GM12878 (cell line): ENCODE results near the gene PRR29. TPM values are rescaled to one million over a fixed set of nuclear protein-coding genes. Genes with fewer than 3 reads are reported as not detected.

Source experiments
- ATAC-seq: fragments of 200-7000 bp; cut with Tn5 transposase; 3 replicates; pipeline ENCODE4 v1.9.1; 2020; ENCODE audit warnings: mild to moderate bottlenecking, moderate library complexity
- BruUV-seq: library from RNA; stranded (reverse); fragments of 400-500 nt; replicated peaks from 2 replicates; lab custom pipeline; 2021; lab: Mats Ljungman, UMichigan
- CTCF ChIA-PET: fragments of 300-600 bp; sonication (Branson Sonifier 250); formaldehyde crosslinking; extraction: SDS; loops from one replicate; lab custom pipeline; 2021; ENCODE audit warnings: inconsistent platforms; lab: Yijun Ruan, JAX
- POLR2A ChIA-PET: fragments of 350-600 bp; formaldehyde crosslinking; extraction: SDS; loops from one replicate; lab custom pipeline; 2021; ENCODE audit warnings: inconsistent platforms; lab: Charles Lee
- RAD21 ChIA-PET: fragments of 300-600 bp; sonication (Branson Sonifier 250); formaldehyde crosslinking; loops from one replicate; lab custom pipeline; 2023; ENCODE audit warnings: antibody characterized with exemption; ENCODE audit not compliant: unreplicated experiment; lab: Charles Lee
- SMC1A ChIA-PET: fragments of 300-600 bp; sonication (Branson Sonifier 250); formaldehyde crosslinking; loops from one replicate; lab custom pipeline; 2023; ENCODE audit not compliant: unreplicated experiment, uncharacterized antibody; lab: Charles Lee
- DNase-seq: peaks from one replicate; pipeline ENCODE4 v3.0.0-alpha.2; 2011; ENCODE audit warnings: low read depth, low spot score
- FAIRE-seq: peaks from 3 replicates; lab custom pipeline; 2011; peaks lifted over from hg19 to GRCh38; lab: Jason Lieb, UNC
- H2AFZ ChIP-seq: 2 replicates; pipeline ENCODE4 v1.6.0; 2011; ENCODE audit warnings: low read depth, low read length, control low read depth; ENCODE audit not compliant: control insufficient read depth
- H3K27ac ChIP-seq: 2 replicates; pipeline ENCODE4 v1.5.1; 2011; ENCODE audit warnings: control low read depth; ENCODE audit not compliant: control insufficient read depth, insufficient read depth
- H3K27me3 ChIP-seq, 2 experiments: replicated peaks in 1 of 2; 2 replicates each; pipeline versions ENCODE4 v1.6.0 to v1.6.1; 2011; ENCODE audit warnings: low read length in 1 of 2; ENCODE audit not compliant: control insufficient read depth in 2 of 2, insufficient read depth in 2 of 2
- H3K36me3 ChIP-seq, 2 experiments: 2 replicates each; pipeline ENCODE4 v1.5.1; 2011; ENCODE audit warnings: low read length in 1 of 2; ENCODE audit not compliant: control insufficient read depth in 2 of 2, insufficient read depth in 2 of 2
- H3K4me1 ChIP-seq: 2 replicates; pipeline ENCODE4 v1.6.1; 2011; ENCODE audit warnings: mild to moderate bottlenecking, low read length, moderate library complexity, mixed read lengths; ENCODE audit not compliant: control insufficient read depth, insufficient read depth
- H3K4me2 ChIP-seq: 2 replicates; pipeline ENCODE4 v1.6.0; 2011; ENCODE audit warnings: control low read depth; ENCODE audit not compliant: control insufficient read depth, insufficient read depth
- H3K4me3 ChIP-seq: fragments of 200-600 bp; sonication (generic); 2 replicates; pipeline ENCODE4 v1.5.1; 2016
- H3K79me2 ChIP-seq: 2 replicates; pipeline ENCODE4 v1.6.0; 2011; ENCODE audit warnings: low read length; ENCODE audit not compliant: control insufficient read depth, insufficient read depth
- H3K9ac ChIP-seq: 2 replicates; pipeline ENCODE4 v1.8.0; 2011; ENCODE audit warnings: low read length, control low read depth, mixed read lengths; ENCODE audit not compliant: control insufficient read depth, insufficient read depth
- H3K9me3 ChIP-seq: replicated peaks from 3 replicates; pipeline ENCODE4 v1.5.1; 2011; ENCODE audit warnings: mild to moderate bottlenecking, low read length; ENCODE audit not compliant: control insufficient read depth, insufficient read depth
- H4K20me1 ChIP-seq: 2 replicates; pipeline ENCODE4 v1.6.0; 2011; ENCODE audit not compliant: control insufficient read depth, insufficient read depth
- BACH1 ChIP-seq: fragments of 450-650 bp; IDR thresholded peaks from 2 replicates; pipeline ENCODE4 v1.6.1; 2017; ENCODE audit warnings: mild to moderate bottlenecking, borderline replicate concordance
- BHLHE40 ChIP-seq, 2 experiments: fragments of 450-650 bp in 1 of 2; IDR thresholded peaks; 2 replicates each; pipeline ENCODE4 v1.6.1; 2011 to 2017; ENCODE audit warnings: low read depth in 2 of 2, borderline replicate concordance in 1 of 2, improper control_type of control experiment in 1 of 2, low read length in 1 of 2, mild to moderate bottlenecking in 1 of 2
- EP300 ChIP-seq, 2 experiments: fragments of 150-350 bp in 1 of 2; IDR thresholded peaks; 2 replicates each; pipeline ENCODE4 v1.6.1; 2011 to 2012; ENCODE audit warnings: low read depth in 2 of 2, low read length in 2 of 2, borderline replicate concordance in 1 of 2, improper control_type of control experiment in 1 of 2, inconsistent platforms in 1 of 2; ENCODE audit not compliant: control insufficient read depth in 1 of 2
- IKZF2 ChIP-seq, 2 experiments: fragments of 450-650 bp; IDR thresholded peaks; 2 replicates each; pipeline ENCODE4 v1.6.1; 2017; ENCODE audit warnings: mild to moderate bottlenecking in 2 of 2, moderate library complexity in 2 of 2
- POLR2AphosphoS5 ChIP-seq: IDR thresholded peaks from 2 replicates; pipeline ENCODE4 v1.6.1; 2011; ENCODE audit warnings: mild to moderate bottlenecking, low read length, inconsistent platforms
- SIX5 ChIP-seq: IDR thresholded peaks from 2 replicates; pipeline ENCODE4 v1.6.1; 2011; ENCODE audit warnings: mild to moderate bottlenecking, low read depth, low read length, moderate library complexity; ENCODE audit not compliant: severe bottlenecking
- SMARCA5 ChIP-seq: fragments of 450-650 bp; IDR thresholded peaks from 2 replicates; pipeline ENCODE4 v1.6.1; 2017; ENCODE audit warnings: mild to moderate bottlenecking
- TBL1XR1 ChIP-seq: IDR thresholded peaks from 2 replicates; pipeline ENCODE4 v1.6.1; 2012; ENCODE audit warnings: low read depth, low read length, improper control_type of control experiment
- TCF3 ChIP-seq: IDR thresholded peaks from 2 replicates; pipeline ENCODE4 v1.6.1; 2012; ENCODE audit warnings: low read depth, mild to moderate bottlenecking, low read length, borderline replicate concordance; ENCODE audit not compliant: insufficient read depth
- WRNIP1 ChIP-seq: IDR thresholded peaks from 2 replicates; pipeline ENCODE4 v1.6.1; 2011; ENCODE audit warnings: low read depth, low read length, improper control_type of control experiment, borderline replicate concordance
- WGBS: methylation state at CpG from one replicate; pipeline ENCODE4 v1.1.6; 2016; ENCODE audit warnings: low lambda C conversion rate; ENCODE audit not compliant: insufficient replicate concordance, insufficient coverage; ENCODE audit errors: missing lambda C conversion rate; 5-methylcytosine and 5-hydroxymethylcytosine counted together
- in situ Hi-C: fragments of 300-500 bp; cut with MboI; formaldehyde crosslinking; loops from 9 replicates; pipeline ENCODE4 v1.14.3; 2018; ENCODE audit warnings: mixed read lengths
- intact Hi-C: fragments of 100-400 bp; cut with micrococcal nuclease; formaldehyde crosslinking; loops from one replicate; pipeline ENCODE4 v1.14.2; 2022; ENCODE audit not compliant: unreplicated experiment
- polyA plus RNA-seq, 11 experiments: library from polyadenylated mRNA; depleted of rRNA in 4 of 11; unstranded in 6 of 11; stranded (reverse) in 5 of 11; fragments of >200 nt; fragmentation: Nextera tagmentation in 4 of 11; fragmentation: Illumina TruSeq in 1 of 11; extraction: Ambion mirVana in 4 of 11; extraction: Trizol in 1 of 11; gene quantifications; 1 replicate in 1 of 11; 2 replicates in 10 of 11; pipeline versions ENCODE4 v1.2.1 to v1.2.3, GENCODE V29; 2011 to 2016; ENCODE audit warnings: inconsistent platforms in 2 of 11, missing spikeins in 2 of 11, low read depth in 1 of 11
- total RNA-seq, 4 experiments: library from RNA; depleted of rRNA in 3 of 4; stranded (reverse); fragments of >200 nt in 3 of 4; fragmentation: Illumina TruSeq in 1 of 4; extraction: Trizol in 1 of 4; gene quantifications; 2 replicates each; pipeline versions ENCODE4 v1.2.1 to v1.2.3, GENCODE V29; 2013 to 2021
- TF ChIP-seq, protein P1 (sequence below): IDR thresholded peaks from 2 replicates; pipeline ENCODE4 v1.6.1; 2012; ENCODE audit warnings: mild to moderate bottlenecking, low read depth, low read length

The PRR29 gene
- total and polyA plus RNA-seq, 10 of the 15 experiments (the other 5 are each of a cell fraction or from before 2014, with no cell fraction given), result 0.01 to 2.4 (median 0.18) TPM; not detected in 3

DNA sequence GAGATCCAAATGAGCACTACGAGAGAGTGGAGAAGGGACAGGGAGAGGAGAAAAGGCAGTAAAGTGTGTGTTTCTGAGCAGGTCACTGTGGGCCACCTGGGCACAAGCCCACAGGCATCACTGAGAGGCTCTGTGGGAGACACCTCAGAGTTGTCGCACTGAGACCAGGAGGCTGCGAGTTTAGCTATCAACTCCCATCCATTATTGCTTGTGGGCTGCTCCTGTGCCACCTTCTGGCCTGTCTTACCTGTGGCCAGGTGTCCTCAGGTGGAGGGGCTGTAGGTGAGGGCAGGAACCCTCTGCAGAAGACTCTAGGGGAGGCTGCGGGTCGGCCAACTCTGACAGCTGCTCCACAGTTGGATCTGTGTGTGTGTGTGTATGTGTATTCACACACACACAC is 2.5 kb upstream of the PRR29 start:
- H3K4me2 ChIP-seq, result no peak overlapping the region
- RAD21 ChIA-PET, result interaction anchor here (0.5 kb wide), 1 partner anchor 294 kb away, joined by 3 read pairs; no protein-coding TSS in a partner anchor
- DNase-seq (no peak), FAIRE-seq (no peak), ATAC-seq (no peak)
- peaks cover 3 to 7% of the 10 kb centered on the region in 2 experiments for H3K27me3 ChIP-seq
- no TSS peak for BruUV-seq
- WGBS, result 41% methylated on average over 5 of the region's 5 CpGs
- no peak overlapping the region for H3K9ac ChIP-seq
- H3K9me3 ChIP-seq, result no peaks in the 10 kb centered on the region
- no peak overlapping the region for H3K4me3 ChIP-seq
- peaks cover 4% of the 10 kb centered on the region for H3K4me1 ChIP-seq
- intact Hi-C loops, result no loop called here
- SMC1A ChIA-PET, result interaction anchor here (0.7 to 1.3 kb wide), 3 partner anchors 45 to 79 kb away, joined by 3 read pairs; no protein-coding TSS in a partner anchor
- CTCF ChIA-PET, result interaction anchor here (1.8 to 3.0 kb wide), 4 partner anchors 16 to 138 kb away, joined by 5 to 14 read pairs (median 10); no protein-coding TSS in a partner anchor
- H2AFZ ChIP-seq, result no peak overlapping the region
- no peaks in the 10 kb centered on the region for H3K36me3 ChIP-seq
- POLR2A ChIA-PET, result no interaction called here
- no peaks in the 10 kb centered on the region for H4K20me1 ChIP-seq
- in situ Hi-C loops, result no loop called here
- H3K27ac ChIP-seq, result no peak overlapping the region
- TF ChIP-seq IKZF2 (IDR thresholded peaks at IDR 0.05) (no peak), EP300 (IDR thresholded peaks at IDR 0.05; ENCODE audit: borderline replicate concordance in 1 of 2, control insufficient read depth in 1 of 2, low read depth in 2 of 2, low read length in 2 of 2) (no peak), POLR2AphosphoS5 (no peak), BACH1 (no peak), SMARCA5 (no peak), SIX5 (no peak), TCF3 (no peak), WRNIP1 (no peak), BHLHE40 (IDR thresholded peaks at IDR 0.05; ENCODE audit: borderline replicate concordance in 1 of 2, low read depth in 2 of 2, low read length in 1 of 2) (no peak), TBL1XR1 (no peak)
- TF ChIP-seq, protein P1, sequence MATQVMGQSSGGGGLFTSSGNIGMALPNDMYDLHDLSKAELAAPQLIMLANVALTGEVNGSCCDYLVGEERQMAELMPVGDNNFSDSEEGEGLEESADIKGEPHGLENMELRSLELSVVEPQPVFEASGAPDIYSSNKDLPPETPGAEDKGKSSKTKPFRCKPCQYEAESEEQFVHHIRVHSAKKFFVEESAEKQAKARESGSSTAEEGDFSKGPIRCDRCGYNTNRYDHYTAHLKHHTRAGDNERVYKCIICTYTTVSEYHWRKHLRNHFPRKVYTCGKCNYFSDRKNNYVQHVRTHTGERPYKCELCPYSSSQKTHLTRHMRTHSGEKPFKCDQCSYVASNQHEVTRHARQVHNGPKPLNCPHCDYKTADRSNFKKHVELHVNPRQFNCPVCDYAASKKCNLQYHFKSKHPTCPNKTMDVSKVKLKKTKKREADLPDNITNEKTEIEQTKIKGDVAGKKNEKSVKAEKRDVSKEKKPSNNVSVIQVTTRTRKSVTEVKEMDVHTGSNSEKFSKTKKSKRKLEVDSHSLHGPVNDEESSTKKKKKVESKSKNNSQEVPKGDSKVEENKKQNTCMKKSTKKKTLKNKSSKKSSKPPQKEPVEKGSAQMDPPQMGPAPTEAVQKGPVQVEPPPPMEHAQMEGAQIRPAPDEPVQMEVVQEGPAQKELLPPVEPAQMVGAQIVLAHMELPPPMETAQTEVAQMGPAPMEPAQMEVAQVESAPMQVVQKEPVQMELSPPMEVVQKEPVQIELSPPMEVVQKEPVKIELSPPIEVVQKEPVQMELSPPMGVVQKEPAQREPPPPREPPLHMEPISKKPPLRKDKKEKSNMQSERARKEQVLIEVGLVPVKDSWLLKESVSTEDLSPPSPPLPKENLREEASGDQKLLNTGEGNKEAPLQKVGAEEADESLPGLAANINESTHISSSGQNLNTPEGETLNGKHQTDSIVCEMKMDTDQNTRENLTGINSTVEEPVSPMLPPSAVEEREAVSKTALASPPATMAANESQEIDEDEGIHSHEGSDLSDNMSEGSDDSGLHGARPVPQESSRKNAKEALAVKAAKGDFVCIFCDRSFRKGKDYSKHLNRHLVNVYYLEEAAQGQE, result no peak
- no peaks in the 10 kb centered on the region for H3K79me2 ChIP-seq
